NCI-H2029 treated with DMSO at 0.1 percent for 48 hours (cell line): ENCODE measurements around the gene SMAD1.

ENCODE experiments used
- DNase-seq: peaks from one replicate; lab custom pipeline; 2025; lab: John Stamatoyannopoulos, UW

Gene SMAD1

DNA sequence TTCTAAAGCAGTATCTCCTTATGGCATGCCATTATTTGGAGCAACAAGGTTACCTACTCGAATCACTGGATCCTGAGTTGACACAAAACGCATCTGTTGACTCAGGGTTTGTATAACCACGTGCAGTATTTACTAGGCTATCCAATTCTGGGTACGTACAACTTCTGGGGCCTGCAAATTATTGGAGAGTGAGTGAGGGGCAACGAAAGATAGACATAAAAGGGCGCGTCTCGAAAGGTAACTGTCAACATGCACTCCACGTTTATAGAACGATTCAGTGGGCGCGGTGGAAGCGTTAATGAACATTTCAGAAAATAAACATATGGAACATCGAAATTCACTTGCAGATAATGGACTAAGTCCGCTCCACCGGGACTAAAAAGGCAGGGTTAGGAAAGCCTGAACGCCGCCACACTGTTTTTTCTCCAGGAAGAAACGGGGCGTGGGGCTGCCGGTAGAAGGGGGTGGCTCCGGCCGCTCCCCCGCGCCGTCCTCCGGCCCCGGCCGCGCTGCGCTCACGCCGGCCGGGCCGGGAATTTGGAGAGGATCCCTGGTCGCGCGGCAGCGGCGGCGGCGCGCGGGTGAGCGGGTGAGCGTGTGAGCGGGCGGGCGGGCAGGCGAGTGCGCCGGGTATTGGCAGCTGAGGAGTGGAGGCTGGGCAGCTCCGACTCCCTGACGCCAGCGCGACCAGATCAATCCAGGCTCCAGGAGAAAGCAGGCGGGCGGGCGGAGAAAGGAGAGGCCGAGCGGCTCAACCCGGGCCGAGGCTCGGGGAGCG, at the start of gene SMAD1:
SMAD1 (plus strand) TSS at position 690 of the 778 bp plus-strand sequence. CDS start 32,761 bp downstream, outside the sequence.
- DNase-seq = peak; percentile 48

DNA sequence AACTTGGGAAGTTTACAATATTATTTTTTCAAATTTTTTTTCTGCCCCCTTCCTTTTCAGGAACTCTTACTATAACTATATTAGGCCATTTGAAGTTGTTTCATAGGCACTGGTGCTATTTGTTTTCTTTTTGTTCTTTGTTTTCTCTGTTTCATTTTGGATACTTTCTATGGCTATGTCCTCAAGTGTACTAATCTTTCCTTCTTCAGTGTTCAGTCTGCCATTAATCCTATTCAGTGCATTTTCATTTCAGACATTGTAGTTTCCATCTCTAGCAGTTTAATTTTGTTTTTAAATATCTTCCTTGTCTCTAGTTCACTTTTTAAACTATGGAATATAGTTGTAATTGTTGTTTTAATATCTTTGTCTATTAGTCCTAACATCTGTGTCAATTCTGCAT, 48.0 kb upstream of the SMAD1 start:
- no peak for DNase-seq

DNA sequence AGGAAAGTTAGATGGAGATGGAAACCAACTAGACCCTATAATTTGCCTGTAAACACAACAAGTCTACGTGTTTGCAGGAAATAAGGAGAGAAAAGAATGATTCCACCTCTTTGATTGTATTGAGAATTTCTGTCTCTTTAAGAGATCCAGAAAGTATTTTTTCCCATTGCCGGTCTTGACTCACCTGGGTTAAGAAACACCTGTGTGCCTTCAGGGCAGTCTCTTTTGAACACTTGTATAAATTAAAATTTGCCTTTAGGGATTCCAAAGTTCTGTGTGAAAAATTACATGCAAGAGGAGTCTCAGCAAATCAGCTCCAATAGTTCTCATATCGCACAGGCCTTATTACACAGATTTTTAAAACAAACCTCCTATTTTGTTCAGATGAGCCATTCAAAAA, 46.0 kb upstream of the SMAD1 start:
- DNase-seq = no peak

DNA sequence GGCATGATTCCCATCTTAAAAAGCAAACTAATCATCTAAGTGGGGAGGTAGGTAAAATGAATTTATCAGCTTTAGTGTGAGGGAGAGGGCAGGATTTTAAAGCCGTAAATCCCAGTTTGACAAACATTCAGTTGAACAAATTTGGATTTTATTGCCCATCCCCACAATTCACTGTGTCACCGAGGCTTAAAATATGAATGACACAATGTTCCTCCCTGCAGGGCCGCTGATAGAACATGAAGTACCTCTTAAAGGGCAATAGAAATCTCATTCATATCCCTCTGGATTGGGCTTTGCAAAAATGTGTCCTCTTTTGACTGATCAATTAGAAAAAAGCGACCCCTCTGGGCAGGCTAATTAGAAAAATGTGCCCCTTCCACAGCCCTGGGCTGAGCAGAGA, 45.5 kb upstream of the SMAD1 start:
- no peak for DNase-seq

DNA sequence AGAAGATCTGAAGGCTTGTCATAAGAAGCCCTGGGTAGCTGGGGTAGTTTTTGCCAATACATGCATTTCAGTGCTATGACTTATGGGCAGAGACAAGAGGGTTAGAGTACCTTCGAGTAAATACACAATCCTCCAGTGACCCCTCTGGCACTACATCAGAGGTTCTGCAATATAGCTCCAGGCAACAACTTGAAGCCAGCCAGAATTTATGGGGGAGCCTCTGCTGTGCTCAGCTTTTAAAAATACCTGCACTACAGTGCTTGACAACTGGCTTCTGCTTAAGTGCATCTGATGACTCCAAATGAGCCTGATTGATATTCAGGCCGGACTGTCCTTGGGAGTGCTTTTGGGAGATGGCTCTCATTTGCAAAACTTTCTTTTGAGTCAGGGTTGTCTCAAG, 44.9 kb upstream of the SMAD1 start:
- no peak for DNase-seq

DNA sequence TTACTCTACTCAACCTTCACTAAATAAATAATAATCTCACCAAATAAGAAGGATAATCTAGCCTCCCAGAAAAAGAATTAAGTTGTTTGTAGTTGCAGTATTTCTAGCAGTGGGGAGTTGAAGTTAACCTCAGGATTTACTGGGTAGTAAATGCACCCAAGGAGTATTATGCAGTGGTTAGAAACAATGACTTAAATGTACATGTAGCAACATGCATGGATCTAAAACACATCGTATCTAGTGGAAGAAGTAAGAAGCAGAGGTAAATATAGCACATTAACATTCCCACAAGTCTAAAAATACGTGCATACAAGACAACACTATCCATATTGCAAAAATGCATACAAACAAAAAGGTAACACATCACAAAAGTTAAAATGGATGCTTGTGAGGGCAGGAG, 44.2 kb upstream of the SMAD1 start:
- DNase-seq = no peak

DNA sequence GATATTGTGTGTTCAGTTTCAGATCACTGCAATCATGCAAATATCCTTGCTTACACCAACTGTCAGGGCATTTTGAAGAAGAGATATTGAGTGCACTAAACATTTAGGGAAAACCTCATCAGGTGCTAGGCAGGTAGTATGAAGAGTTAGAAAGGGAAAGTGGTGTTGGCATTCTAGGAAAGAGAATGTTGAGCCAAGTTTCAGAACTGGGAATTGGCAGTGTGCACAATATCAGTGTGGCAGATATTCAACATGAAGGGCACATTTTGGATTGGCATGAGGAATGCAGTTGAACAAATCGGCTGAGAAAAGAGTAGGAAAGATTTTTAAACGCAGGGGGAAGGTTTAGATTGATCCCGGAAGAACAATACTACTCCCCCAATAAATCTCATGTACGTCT, 43.4 kb upstream of the SMAD1 start:
- no peak for DNase-seq

DNA sequence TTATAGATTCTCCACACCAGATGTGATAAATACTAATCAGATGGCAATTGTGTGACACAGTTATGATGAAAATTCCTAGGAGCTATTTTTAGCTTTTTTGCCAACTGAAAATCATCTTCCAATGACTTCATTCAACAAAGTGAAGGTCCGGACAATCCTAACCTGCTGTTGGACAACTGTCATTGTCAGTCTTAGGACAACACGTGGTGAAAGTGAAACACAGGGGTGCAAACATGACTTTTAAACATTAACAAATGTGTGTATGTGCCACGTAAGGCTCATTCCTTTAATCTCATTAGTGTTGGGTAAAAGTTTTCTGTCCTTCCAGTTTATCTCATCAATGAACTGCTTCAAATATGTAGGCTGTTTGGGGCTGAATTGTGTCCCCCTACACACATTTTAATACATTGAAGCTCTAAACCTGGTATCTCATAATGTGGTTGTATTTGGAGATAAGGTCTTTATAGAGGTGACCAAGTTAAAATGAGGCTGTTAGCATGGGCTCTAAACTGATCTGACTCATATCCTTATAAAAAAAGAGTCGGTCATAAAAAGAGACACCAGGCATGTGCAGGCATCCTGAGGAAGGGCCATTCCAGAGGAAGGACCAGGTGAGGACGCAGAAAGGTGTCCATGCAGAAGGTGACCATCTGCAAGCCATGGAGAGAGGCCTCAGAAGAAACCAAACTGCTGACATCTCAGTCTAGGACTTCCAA, 41.2 kb upstream of the SMAD1 start:
- no peak for DNase-seq

DNA sequence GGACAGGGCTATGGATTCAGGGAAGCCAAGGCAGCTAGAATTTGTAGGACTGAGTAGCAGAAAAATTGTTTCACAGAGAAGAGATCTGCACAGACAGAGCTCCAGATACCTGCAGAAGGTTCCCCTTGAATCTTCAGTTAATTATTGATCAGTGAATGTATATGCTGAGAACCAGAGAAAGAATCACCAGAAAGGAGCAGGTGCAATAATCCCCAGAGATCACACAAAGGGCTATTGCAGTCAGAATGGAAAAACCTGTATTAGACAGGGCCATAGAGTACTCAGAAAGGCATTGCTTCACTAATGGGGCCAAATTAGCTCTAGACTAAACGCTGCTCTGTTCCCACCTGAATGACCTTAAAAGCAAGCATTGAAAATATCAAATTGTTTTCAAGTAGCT, 35.5 kb upstream of the SMAD1 start:
- no peak for DNase-seq

DNA sequence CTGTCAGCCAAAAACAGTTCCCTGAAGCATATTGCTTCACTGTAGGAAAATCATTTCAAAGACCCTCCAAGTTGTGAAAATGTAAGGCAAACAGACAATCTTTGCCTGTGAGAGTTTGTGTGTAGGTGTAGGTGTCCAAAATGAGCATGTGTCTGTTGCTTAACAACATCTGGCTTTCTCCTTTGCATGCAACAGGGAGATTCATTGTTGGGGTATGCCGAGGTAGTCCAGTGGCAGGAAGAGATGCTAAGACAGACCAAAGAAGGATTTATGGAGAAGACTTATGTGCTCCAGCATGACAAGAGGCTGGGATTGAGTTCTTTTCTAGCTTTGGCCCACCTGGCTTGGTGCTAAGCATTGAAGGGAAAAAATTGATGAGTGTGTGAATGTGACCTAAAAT, 29.8 kb upstream of the SMAD1 start:
- no peak for DNase-seq

DNA sequence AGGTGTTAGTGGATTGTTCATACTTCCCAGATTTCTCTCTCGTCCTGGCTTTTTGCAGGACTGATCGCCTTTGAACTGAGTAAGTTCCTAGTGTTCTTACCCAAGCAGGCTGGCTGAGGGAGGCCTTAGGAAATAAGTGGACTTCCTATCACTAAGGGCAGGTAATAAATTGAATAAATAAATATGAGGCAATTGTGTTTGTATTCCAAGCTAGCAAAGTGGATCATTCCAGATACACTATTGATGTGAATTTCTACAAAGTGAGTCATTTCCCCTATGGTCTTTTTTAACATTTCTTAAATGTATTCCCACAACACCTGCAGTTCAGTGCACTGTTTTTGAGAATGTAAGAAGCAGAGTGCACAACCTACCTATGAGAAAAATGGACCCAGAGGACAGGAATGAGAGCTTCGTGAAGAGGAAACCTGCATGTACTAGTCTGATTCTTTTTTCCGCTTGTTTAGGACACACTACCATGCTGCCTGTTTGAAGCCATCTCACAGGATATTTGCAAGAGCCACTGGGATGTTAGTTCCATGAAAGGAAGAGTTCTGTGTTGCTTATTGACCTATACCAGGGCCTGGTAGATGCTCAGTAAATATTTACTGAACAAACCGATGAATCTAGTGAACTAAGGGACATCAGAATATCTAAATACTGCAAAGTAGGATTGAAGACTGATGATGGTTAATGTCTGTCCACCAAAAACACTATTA, 29.0 kb upstream of the SMAD1 start:
- DNase-seq = no peak

DNA sequence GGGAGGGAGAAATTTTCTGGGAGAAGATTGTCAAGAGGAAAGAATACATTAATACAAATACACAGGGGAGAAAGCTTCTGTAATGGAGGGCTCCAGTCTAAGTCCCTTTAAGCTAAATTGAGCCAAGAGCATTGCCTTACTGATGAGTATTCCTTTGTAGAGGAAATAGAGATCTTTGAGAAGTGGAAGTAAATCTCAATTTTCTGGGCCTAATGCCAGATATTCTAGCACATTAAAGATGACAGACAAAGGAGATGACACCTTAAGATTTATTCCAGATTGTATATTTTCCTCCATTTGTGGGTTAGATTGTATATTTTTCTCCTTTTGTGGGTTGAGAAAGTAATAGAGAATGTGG, 28.5 kb upstream of the SMAD1 start:
- DNase-seq = no peak

DNA sequence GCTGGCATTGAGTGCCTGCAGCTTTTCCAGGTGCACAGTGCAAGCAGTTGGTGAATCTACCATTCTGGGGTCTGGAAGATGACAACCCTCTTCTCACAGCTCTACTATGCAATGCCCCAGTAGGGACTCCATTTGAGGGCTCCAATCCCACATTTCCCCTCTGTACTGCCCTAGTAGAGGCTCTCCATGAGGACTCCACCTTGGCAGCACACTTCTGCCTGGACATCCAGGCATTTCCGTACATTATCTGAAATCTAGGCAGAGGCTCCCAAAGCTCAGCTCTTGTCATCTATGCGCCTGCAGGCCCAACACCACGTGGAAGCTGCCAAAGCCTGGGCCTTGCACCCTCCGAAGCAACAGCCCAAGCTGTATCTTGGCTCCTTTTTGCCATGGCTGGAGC, 8.4 kb upstream of the SMAD1 start:
- DNase-seq = no peak

DNA sequence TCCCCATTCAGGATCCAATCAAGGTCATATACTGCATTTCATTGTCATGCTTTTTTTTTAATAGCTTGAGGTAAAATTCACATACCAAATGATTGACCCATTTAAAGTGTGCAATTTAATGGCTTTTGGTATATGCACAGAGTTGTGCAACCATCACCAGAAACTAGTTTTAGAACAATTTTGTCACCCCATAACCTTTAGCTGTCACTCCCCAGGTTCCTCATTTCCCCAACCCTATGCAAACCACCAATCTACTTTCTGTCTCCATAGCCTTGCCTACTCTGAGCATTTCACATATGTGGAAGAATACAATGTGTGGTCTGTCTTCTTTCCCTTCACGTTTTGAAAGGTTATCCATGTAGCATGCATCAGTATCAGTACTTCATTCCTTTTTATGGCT, 1.4 kb upstream of the SMAD1 start:
- DNase-seq = no peak

DNA sequence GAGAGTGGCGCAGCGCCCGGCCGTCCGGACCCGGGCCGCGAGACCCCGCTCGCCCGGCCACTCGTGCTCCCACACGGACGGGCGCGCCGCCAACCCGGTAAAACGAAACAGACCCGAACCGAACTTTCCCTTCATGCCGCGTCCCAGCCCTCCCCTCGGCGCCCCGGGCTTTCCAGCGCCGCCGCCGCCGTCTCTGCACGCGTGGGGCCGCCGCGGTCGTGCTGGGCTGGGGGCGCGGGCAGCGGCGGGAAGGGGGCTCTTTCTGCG, 222 bp downstream of the SMAD1 start:
- DNase-seq = no peak

DNA sequence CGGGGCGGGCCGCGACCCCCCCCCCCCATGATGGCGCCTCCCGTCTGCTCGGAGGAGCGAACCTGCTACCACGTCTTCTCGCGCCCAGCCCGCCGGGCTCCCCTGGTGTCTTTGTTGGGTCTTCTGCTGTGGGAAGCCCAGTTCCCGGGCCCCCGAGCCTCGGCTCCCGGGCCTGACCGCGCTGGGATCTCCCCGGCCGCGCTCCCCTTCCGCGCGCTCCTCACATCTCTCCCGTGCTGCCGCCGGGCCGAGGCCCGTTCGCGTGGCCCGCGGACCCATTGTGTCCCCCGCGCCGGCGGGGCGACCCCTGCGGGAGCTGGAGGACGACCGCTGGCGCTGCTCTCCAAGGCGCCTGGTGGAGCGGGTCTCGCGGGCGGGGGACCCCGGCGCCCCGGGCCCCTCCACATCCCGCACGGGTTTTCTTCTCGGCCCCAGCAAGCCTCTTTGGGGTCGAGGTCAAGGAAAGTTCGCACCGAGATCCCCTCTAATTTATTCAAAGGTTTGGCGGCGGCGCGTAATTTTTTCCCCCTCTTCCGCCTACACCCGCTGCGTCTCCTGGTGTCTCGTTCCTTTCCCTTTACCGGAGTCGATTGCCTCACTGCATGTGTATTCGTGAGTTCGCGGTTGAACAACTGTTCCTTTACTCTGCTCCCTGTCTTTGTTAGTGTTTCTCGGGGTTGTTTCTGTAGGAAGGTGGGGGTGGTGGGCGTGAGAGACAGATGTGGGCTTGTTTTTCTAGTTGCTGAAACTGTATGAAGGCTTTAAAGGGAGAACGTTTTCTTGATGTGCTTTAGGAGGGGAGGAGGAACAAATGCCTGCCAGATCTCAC, 770 bp downstream of the SMAD1 start:
- DNase-seq = peak; percentile 40

DNA sequence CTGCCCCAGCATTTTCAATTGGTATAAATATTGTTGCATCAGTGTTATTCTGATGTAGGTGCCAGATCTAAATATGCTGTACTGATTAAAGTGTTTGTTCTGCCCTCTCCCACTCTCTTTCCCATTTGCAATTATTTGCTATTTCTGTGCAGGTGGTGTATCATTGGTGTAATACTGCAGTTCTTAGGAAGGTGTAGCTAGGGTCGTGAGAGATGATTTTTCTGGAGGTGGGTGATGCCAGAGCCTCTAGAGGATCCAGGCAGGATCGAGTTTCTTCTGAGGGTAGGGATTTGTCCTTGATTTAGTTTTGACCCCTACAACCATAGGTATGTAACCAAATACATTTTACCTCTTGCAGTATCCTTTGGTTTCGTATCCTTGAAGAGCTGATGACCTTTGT, 1.9 kb downstream of the SMAD1 start:
- no peak for DNase-seq

DNA sequence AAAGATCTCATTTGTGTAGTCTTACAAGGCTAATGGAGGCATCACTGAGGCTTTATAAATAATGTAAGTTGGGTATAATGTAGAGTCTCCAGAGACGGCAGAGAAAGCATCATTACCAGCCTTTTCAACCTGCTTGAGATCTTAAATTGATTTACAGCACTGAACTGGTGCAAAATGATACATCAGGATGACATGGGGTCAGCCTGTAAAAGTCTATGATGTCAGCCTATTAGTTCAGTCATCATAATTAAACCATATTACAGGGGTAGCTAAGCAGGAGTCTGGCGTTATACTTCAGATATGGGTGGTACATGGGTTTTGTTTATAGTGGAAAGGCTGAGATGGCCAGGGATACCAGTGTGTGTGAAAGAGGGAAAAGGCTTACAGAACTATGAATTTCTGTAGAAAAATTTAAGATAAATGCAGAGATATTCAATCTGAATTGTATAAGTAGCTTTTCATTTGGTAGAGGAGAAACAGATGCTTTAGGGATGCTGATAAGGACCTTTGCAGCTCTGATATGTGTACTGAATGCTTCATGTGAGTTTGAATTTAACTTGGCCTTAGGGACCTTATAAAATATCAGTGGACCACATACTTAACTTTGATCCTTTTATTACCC, 2.7 kb downstream of the SMAD1 start:
- DNase-seq = no peak

DNA sequence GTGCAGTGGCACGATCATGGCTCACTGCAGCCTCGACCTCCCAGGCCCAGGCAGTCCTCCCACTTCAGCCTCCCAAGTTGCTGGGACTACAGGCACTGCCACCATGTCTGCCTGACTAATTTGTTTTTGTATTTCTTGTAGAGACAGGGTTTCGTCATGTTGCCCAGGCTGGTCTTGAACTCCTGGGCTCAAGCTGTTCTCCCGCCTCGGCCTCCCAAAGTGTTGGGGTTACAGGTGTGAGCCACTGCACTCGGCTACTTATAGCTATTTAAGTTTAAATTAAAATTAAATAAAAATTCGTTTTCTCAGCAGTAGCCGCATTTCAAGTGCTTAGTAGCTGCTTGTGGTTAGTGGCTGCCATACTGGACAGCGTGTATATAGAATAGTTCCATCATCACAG, 3.5 kb downstream of the SMAD1 start:
- DNase-seq = no peak

DNA sequence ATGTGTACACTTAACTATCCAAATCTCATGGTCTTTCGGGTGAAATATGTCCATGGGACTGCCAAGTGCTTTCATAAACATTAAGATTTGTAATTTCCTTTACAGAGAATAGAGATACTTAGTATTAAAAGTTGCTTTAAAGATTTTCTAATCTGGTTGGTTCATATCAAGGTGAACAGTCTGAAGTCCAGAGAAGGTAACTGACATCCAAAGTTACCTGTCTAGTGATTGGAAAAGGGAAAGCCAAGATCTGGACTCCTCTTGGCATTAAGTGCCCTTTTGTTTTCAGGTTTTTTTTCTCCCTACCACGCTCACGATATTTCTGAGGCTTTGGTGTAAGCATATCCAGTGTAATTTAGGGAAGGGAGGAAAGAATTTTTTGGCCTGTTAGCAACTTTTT, 5.0 kb downstream of the SMAD1 start:
- no peak for DNase-seq

DNA sequence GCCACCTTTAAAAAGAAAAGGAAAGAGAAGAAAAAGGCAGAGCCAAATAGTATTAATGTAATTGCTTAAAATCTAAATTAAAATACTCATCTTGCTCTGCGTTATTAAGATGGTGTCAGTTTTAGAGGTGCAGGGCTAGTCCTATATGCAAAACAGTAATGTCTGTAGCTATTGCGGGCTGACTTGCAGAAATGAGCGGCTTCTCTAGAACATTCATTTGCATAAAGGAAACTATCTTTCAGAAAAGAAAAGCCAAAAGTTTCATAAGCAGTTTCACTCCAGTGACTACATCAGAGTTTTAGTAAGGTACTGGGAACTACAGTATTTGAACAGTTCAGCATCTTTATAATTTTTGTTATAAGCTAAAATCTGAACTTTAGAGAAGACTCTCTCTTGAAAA, 6.0 kb downstream of the SMAD1 start:
- DNase-seq = no peak

DNA sequence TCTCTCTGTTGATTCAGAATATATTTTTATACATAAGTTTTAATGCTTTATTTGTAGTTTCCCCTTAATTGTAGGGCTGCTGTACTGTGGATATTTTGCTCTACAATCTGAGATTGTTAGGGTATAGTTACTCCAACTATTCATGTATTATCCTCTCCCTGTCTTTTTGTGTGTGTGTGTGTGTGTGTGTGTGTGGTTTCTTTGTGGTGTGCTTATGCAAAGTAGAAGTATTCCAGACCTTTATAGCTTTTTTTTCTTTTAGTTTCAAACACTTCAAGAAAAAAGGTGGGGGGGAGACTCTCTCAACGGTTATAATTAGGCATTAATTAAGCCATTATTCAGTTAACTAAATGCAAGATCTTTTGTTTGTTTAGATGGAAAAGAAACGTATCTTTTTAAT, 6.7 kb downstream of the SMAD1 start:
- DNase-seq = no peak
